Stimulated activated CD4-positive, alpha-beta T cell treated with anti-CD3 and anti-CD28 coated beads, Interleukin-2, amount 100 ng/mL, for 24 hours (primary cell): ENCODE results near the gene RSPRY1.
A peak's percentile ranks its signal among the peaks of the same experiment; 100 is the strongest.

ENCODE experiments used
- DNase-seq, 2 donors: peaks; one replicate each; pipeline ENCODE4 v3.0.0-alpha.2; 2020

The RSPRY1 gene

DNA sequence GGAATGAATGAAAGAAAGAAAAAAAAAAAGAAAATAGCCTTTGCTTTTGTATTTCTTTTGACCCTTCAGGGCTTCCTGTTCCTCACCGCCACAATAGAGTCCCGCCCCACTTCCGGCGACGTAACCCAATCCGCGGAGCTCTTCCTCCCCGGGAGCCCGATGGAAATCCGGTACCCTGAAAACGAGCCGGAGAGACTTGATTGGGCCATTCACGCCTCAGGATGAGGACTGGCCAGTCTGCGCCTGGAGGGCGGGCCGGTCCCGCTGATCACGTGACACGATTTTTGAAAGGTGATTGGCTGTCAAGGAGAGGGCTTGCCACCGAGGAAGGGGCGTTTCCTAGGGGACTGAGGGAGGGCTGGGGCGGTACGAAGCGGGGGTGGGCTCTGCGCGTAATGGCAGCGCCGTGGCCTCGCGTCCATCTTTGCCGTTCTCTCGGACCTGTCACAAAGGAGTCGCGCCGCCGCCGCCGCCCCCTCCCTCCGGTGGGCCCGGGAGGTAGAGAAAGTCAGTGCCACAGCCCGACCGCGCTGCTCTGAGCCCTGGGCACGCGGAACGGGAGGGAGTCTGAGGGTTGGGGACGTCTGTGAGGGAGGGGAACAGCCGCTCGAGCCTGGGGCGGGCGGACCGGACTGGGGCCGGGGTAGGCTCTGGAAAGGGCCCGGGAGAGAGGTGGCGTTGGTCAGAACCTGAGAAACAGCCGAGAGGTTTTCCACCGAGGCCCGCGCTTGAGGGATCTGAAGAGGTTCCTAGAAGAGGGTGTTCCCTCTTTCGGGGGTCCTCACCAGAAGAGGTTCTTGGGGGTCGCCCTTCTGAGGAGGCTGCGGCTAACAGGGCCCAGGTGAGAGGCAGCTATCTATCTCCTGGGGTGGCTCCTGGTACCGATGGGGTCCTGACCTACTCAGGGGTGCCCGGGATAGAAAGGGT lies at the start of gene RSPRY1, which contains the start of gene PSME3IP1:
Gene RSPRY1 (plus strand): TSS at position 385 of the 927 bp plus-strand sequence. CDS start 18,330 bp downstream, outside the sequence.
Gene PSME3IP1 (minus strand): TSS at position 95 of the 927 bp plus-strand sequence. CDS start 12,185 bp downstream, outside the sequence.
- peak; percentile 96 to 98 for DNase-seq

DNA sequence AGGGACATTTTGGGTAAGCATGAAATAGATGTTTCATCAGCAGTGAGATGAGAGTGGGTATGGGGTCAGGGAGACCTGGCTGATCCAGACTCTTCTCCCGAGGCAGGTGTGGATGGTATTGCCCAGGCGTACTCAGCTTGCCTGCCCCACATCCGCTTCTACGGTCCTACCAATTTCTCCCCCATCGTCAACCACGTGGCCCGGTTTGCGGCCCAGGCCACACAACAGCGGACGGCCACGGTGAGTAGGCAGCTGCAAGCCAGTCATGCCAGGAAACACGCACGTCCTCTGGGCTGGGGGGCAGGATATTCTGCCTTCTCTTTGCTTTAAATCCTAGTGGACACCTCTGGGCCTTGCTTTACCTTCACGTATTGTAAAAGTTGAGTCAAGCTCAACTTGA lies 49.1 kb upstream of the RSPRY1 start:
- DNase-seq, result no peak

DNA sequence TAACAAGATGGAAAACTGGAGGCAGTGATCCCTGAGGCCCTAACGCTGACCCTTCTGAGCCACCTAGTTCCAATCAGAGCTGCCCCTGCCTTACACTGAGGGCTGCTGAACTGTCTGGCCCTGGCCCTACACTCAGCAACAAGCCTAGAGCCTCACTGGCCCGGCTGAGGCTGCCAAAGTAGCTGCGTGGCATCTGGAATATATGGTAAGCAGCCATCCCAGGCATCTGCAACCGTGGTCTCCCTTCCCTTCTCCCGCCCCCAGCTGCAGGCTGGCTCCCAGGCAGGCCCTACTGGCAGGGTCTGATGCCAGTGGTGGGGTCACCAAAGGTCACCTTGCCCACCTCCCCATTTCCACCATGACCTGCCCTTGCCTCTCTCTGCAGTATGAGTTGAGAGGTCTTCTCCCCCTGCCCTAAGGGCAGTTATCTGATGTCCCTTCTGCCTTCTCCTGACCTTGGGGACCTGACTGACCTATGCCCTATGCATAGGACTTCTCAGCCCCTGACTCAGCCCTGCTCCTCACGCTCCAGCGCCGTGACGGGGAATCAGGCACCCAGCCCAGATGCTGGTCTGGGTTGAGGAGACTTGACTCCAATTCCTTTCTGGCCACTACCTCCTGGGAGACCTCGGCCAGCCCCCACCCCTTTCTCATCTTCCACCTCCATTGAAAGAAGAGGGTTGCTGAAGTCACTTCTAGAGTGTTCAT lies 48.4 kb upstream of the RSPRY1 start:
- DNase-seq, result no peak

DNA sequence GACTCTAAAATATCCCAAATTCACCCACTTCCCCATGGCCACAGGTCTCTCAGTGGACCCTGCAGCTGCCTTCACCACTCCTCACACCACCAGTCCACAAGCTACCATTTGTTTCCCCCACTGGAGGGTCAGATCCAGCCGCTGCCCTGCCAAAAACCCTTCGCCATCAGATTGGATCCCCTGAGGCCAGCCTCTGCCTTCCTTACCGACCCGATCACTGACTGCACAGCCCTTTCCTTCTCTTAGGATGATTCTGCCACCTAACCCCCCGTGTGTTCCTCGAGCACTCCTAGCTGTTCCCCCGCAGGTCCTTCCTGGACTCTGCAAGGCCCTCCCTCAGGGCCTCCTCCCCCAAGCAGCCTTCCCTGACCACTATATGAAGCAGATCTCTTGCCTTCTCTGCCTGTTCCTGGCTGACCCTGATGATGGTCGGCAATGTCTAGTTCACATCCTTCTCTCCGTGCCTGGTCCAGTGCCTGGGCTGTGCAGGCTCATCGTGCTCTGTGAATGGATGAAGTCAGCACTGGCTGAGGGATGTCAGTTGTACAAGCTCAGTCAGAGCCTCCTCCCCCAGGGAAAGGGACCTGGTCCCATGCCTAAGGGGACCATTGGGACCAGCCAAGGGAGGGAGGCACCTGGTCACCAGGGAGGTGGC lies 47.7 kb upstream of the RSPRY1 start:
- DNase-seq, result no peak

DNA sequence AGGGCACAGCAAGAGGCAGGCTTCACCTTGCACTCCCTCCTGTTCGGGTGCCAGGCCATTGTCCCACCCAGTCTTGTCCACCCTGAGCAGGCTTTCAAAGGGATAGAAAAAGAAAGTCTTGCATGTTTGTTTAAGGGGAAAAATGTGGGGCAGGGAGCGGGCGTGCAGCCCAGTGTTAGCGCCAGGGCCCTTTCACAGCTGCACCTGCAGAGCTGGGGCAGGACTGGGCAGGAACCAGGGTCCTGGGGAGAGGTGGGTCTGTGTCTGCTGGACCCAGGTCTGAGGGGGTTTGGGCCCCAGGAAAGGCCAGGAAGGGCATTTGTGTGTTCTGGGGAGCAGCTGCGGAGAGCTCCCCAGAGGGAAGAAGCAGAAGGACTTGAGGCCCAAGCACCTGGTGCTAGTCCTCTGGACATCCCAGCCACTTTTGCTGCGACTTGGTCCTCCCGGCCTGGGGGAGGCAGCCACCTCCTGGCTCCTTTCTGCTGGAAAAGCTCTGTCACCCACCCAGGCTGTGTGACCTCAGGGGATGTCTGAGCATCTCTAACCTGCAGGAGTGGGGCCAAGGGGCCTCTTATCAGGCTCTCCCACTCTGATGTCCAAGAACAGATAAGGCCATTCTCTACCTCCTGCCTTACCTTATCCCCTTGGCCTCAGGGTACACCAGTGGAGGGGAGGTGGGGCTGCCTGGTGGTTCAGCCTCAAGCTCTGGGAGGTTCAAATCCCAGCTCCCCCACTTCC lies 45.0 kb upstream of the RSPRY1 start:
- DNase-seq, result no peak

DNA sequence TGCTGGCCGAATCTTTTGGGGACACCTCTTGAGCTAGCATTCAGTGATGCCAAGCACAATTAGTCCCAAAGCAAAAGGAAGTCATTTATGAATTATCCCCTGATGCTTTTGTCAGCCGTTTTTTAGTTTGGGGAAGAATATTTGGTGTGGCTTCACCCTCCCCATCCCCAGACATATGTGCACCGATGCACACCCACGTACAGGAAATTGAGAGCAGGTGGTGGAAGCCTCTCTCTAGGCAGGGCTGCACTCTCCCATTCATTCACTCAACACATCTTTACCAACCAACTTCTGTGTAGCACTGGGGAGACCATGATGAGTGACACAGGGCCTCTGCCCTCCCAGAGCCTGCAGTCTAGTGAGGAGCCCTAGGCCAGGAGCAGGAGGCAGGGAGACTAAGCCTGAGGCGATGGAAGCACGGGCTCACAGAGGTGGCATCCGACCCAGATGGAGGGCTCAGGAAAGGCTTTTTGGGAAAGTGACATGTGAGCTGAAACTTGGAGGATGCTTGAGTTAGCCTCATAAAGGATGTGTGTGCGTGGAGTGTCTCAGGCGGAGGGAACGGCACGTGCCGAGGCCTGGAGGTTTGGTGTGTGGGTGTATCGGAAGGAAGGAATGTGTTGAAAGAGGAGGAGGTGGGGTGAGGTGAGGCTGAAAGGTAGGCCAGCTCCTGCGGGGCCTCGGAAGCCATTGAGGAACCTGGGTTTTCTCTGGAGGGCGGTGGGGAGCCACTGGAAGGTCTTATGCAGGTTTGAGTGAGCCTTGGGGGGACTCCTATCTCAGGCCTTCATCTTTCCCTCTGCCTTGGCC lies 44.1 kb upstream of the RSPRY1 start:
- DNase-seq, result peak in 1 of 2 donors; percentile 21

DNA sequence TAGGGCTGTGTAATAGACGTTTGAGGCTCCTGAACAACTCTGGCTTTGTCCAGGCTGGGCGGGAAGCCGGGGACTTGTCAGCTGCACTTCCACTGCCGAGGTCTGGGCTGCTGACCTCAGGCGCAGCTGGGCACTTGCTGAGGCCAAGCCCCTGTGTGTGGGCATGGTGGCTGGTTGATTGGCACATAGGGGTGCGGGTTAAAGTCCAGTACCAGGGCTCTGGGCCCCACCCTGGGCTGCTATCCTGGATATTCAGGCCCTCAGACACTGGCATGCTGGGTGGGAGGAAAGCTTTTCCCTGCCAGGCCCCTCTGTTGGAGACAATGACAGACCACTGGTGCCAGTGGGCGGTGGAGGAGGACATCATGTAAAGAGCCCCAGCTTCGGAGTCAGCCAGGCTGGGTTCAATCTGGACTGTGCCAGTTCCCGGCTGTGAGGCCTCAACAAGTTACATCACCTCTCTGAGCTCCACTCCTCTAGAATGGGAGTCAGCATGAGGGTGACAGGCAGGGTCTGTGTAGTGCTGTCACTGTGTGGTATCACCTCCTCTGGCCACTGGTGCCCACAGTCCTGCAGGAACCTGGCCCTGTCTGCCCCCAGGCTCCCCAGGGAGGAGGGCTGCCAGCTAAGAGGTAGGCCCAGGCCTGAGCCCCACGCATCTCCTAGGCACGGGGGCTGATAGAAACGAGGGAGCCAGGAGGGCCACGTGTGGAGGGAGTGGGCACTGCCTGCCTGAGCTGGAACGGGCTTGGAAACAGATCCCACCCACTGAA lies 42.8 kb upstream of the RSPRY1 start:
- DNase-seq, result no peak

DNA sequence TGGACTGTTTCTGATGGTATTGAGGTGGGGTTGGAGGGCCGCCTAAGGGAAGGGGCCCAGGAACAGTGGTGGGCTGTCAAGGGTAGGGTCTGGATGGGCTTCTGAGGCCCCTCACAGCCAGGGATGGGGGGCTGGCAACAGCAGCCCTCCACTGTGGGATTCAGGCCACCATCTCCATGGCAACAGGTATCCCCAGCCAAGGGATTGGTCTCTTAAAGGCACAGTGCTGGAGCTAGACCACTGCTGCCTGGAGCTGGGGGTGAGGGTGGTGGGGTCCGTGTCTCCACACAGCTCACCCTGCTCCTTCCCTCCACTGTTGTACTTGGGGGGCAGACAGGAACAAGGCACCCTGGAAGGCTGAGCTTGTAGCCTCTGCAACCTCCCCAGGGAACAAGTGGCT lies 42.1 kb upstream of the RSPRY1 start:
- no peak for DNase-seq

DNA sequence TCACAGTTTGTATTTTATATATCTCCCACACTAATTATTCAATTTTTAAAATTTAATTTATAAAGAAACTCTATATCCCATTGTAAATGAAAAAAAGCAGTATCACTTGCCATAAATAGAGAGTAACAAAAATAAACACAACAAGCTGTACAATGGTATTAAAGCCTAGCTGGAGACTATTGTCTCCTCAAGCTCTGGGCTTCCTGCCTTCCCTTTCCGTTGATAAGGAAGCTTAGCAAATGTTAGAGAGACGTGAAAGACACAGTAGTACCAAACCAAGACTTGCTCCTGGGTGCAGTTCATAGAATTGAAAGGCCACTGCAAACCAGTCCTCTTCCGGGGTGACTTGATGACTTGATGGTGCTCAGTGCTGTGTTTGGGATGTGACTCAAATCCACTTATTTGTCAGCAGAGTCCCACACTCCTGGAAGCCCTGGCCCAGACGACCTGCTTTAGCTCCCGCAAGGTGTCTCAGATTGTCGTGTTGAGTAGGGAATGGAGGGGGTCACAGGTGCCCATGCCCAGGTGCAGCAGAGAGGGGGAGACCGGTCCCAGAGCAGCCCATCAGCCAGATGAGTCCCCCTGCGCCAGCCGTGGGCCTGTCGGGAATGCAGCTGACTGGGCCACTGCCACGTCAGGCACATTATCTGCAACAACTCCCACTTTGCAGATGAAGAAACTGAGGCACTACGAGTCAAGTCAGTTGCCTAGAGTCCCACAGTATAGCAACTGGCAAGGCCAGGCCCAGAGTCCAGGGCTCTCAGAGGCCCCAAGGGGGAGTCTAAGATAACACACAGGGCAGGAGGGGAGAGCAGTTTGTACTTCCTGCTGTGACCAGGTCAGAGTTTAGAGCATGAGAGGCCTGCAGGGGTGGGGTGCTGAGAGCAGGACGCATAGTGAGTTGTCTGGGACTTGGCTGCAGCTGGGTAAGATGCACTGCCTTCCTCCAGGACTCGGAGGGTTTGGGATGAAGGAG lies 40.8 kb upstream of the RSPRY1 start:
- no peak for DNase-seq

DNA sequence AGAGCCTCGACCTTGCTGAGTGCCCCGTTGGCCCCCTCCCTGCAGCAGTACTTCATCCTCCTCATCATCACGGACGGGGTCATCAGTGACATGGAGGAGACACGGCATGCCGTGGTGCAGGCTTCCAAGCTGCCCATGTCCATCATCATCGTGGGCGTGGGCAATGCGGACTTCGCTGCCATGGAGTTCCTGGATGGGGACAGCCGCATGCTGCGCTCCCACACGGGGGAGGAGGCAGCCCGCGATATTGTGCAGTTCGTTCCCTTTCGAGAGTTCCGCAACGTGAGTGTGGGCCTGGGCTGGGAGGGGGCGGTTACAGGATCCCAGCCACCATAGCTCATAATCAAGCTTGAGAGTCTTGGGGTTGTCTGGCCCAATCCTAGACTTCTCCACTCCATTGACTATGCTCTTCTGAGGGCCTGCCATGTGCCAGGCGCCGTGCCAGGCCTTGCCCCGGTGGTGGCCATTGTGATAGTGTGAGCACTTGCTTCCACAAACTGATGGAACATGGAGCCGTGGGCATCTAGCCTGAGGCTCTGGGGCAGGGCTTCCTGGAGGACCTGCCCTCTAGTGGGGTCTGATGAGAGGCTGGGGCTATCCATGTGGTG lies 40.0 kb upstream of the RSPRY1 start:
- DNase-seq, result no peak

DNA sequence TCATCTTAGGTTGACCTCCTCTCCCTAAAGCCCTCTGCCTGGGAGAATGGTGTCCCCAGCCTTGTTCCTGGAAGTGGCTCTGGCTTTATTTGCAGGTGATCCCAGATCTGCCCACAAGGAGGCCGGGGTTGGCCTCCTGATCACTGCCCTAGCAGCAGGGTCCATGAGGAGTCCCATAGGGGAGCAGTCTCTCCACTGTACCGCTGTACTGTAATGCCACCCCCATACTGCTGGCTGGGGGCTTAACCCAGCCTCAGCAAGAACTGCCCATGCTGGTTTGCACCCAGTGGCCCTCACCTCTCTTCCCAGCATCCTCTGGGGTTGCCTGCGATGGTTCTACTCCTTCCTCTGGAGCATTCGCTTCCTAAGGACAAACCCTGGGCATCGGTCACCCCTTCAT lies 39.4 kb upstream of the RSPRY1 start:
- no peak for DNase-seq

DNA sequence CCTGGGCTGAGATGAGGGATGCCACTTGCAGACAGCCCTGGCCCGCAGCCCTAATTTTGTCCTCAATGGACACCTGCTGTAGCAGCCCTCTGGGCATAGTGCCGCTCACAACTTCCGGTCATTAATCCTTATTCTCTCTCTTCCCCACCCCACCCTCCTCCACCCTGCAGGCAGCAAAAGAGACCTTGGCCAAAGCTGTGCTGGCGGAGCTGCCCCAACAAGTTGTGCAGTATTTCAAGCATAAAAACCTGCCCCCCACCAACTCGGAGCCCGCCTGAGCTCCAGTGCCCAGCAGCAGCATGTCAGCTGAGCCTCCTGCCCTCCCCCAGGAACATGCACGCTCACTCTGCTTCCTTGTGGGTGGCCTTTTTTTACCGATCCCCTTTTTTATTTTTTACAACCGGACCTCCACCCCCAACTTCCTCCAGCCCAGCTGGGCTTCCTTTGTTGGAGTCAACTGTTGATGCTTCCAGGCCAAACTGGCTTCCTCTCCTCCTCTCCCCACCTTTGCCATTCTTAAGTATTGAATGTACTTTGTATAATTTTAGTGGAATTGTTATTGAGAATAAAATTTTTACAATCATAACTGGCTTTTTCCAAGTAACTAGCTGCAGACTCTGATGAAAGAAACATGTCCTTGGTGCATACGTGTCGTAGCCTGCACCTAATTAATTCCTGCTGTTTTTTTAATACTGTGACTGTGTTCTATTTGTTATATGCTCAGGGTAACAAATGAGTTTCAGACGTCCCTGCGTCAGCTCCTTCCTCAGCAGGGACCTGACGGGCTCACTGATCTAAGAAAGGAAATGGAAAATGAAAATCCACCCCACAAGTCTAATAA lies 38.5 kb upstream of the RSPRY1 start:
- no peak for DNase-seq

DNA sequence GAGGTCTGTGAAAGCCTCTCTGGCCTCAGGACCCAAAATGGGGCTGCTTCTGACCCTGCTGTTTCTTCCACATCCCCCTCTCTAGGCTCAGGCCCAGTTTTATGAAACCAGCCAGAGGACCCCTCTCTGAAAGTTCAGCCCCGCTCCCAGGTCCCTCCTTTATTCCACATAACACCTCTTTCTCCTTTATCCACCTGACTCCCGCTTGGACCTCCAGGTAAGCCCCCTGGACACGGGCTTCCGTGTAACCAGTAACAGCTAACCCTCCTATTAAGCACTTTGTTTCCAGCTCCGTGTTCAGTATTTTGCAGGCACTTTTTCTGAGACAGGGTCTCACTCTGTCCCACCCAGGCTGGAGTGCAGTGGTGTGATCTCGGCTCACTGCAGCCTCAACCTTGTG lies 37.6 kb upstream of the RSPRY1 start:
- no peak for DNase-seq

DNA sequence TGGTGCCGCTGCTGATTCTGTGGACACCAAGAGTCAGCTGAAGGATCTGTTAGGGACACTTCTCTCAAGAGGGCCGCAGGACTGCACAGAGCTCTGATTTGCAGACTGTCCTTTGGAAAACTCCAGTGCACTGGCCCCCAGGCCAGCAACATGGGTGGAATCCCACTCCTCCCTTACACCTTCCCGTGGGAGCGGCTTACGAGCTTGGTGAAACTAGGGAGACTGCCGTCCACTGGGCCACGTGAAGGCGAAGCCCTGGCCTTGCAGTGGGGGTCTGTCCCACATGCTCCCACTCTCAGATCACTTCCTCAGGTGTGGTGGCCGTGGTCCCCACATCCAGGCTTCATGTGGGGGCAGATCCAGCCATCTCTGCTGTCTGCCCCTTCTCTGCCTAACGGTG lies 36.7 kb upstream of the RSPRY1 start:
- no peak for DNase-seq

DNA sequence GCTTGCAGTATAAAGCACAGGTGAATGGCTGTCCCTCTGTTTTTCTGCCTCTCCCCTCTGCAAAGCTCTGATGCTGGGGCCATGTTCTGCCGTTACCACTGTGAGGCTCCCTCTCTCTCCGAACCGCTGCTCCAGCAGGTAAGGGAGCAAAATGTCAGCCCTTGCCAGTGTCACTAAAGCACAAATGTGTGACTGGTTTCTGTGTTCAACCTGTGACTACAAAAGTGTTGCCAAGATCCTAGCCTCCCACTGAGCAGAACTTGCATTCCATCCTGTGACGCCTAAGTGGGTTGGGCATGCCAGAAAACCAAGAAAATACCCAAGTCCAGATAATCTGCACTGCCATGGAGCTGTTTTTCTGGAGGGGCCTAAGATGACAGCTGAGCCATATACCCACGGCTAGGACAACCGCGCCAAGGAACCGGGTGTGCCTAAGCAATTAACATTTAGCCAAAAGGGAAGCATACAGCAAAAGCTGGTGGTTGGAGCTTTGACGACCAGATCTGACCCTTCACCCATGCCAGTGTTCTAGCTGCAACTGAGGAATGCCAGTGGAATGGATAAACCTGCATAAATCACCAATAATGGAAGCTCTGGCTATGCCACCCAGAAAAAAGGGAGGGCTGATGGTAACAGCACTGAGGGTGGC lies 35.3 kb upstream of the RSPRY1 start:
- DNase-seq, result no peak

DNA sequence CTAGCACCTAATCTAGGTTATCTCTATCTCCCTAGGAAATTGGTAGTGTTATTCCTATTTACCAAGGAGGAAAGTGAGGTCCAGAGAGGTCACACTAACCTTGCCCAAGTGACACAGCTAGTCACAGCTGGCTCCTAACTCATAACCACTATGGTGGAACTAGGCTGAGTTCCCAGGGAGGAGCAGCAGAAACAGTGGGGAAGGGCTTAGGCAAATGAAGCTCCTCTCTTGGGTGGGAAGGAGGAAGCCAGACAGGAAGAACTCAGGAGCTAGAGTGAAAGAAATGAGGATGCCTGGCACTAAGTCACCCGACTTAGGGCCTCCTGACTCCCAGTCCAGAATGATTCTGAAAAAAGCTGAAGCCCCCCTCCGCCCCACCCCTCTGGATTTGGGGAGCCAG lies 34.8 kb upstream of the RSPRY1 start:
- DNase-seq, result no peak
